Effector CD4-positive, alpha-beta T cell (primary cell): ENCODE results near the gene SELENOW.
"Not testable (repeated sequence)": the region's sequence is repeated elsewhere in the genome, so short reads cannot be mapped to it uniquely, and the experiment has no call there.

ENCODE experiments used
- DNase-seq: peaks from one replicate; pipeline ENCODE4 v3.0.0-alpha.2; 2020

SELENOW gene

GRCh38 chr19:47786566-47786965 is 8.1 kb downstream of the SELENOW start:
- no peak for DNase-seq

DNA sequence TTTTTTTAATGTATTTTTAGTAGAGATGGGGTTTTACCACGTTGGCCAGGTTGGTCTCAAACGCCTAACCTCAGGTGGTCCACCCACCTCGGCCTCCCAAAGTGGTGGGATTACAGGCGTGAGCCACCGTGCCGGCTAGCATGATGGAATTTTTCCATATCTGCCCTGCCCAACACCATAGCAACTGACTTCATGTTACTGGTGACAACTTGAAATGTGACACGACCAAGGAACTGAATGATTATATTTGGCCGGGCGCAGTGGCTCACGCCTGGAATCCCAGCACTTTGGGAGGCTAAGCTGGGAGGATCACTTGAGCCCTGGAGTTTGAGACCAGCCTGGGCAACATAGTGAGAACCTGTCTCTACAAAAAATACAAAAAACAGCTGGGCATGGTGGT is 8.8 kb downstream of the SELENOW start:
- not testable (repeated sequence) for DNase-seq

- not testable (repeated sequence) for DNase-seq
Observed at GRCh38 chr19:47789811-47790210, 11.3 kb downstream of the SELENOW start.

- peak; percentile 84 for DNase-seq
Observed at GRCh38 chr19:47790398-47790814, 11.9 kb downstream of the SELENOW start.

DNA sequence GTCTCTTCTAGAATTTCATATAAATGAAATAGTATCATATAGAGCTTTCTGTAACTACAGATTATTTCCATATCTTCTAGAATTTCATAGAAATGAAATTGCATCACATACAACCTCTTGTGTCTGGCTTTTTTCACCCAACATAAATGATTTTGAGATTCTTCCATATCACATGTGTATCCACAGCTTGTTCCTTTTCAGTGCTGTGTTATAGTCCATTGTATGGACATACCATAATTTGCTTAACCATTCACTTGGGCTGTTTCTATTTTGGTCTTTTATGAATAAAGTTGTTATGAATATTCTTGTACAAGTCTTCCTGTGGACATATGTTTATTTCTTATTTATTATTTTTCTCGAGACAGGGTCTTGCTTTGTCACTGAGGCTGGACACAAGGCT is 14.1 kb downstream of the SELENOW start:
- no peak for DNase-seq

- DNase-seq = no peak
Observed at GRCh38 chr19:47794526-47794925, 16.0 kb downstream of the SELENOW start.

DNA sequence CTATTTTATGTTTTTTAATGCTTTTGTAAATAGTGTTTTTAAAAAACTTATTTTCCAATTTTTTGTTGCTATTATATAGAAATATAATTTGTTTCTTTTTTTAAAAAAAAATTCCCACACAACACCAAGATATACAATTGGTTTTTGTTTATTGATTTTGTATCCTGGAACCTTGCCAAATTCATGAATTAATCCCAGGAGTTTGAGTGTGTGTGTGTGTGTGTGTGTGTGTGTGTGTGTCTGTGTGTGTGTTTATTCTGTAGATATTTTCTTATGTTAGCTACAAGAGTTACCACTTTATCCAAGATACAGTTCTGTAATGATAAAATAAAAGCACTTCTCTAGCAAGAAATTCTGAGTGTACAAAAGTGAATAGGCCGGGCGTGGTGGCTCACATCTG is 18.3 kb downstream of the SELENOW start:
- DNase-seq = no peak

- DNase-seq = no peak
Observed at GRCh38 chr19:47797996-47798903, 19.7 kb downstream of the SELENOW start.

- DNase-seq = no peak
Observed at GRCh38 chr19:47798904-47799266, 20.4 kb downstream of the SELENOW start.

- DNase-seq = no peak
Observed at GRCh38 chr19:47801270-47801669, 22.8 kb downstream of the SELENOW start.

GRCh38 chr19:47802521-47803043 is 24.1 kb downstream of the SELENOW start:
- no peak for DNase-seq

GRCh38 chr19:47803148-47803547 is 24.6 kb downstream of the SELENOW start:
- DNase-seq = not testable (repeated sequence)

DNA sequence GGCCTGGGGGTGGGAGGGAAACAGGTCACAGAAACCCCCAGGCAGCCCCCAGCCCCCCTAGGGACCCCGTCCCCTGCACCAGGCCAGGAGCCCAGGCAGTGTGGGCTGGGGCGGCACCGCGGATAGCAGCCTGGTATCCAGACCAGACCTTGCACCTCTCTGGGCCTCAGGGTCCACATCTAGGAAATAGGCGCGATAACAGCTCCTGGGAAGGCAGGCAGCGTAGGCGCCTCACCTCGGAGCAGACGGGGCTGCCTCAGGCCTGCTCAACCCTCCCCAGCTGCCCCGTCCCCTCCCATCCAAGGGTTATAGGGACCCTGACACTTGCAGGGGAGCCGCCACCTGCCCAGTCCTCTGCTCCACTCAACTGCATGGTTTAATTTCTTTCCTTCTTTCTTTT is 25.2 kb downstream of the SELENOW start:
- not testable (repeated sequence) for DNase-seq

DNA sequence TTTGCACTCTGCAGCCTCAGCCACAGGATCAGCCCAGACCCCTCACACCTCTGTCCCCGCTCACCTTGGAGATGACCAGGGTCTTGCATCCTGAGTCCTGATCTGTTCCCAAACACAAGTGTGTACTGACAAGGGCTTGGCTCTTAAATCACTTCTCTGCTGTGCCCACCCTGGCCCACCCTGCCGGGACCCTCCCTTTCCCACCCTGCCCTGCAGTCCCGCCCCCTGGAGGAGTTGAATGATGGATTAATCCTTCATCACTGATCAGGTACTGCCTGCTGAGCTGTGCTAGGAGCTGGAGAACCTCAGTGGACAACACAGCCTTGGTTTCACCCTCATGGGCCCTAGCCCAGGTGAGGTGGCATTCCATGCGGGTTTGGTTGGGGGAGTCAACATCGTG is 25.9 kb downstream of the SELENOW start, which contains the start of gene TPRX1:
TPRX1 (minus strand) TSS at position 101 of the 400 bp plus-strand sequence; CDS start at position 89, 12 bp downstream.
- not testable (repeated sequence) for DNase-seq

- no peak for DNase-seq
Observed at GRCh38 chr19:47805313-47805712, 26.8 kb downstream of the SELENOW start.

DNA sequence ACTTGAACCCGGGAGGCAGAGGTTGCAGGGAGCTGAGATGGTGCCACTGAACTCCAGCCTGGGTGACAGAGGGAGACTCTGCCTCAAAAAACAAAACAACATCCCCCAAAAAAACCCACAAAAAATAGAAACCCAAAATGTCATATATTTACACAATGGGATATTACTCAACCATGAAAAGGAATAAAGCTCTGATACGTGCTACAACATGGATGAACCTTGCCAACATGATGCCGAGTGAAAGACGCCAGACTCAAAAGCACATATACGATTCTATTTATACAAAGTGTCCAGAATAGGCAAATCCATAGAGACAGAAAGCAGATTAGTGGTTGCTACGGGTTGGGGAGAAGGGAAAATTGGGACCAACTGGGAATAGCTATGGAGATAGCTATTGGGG is 27.9 kb downstream of the SELENOW start:
- no peak for DNase-seq

DNA sequence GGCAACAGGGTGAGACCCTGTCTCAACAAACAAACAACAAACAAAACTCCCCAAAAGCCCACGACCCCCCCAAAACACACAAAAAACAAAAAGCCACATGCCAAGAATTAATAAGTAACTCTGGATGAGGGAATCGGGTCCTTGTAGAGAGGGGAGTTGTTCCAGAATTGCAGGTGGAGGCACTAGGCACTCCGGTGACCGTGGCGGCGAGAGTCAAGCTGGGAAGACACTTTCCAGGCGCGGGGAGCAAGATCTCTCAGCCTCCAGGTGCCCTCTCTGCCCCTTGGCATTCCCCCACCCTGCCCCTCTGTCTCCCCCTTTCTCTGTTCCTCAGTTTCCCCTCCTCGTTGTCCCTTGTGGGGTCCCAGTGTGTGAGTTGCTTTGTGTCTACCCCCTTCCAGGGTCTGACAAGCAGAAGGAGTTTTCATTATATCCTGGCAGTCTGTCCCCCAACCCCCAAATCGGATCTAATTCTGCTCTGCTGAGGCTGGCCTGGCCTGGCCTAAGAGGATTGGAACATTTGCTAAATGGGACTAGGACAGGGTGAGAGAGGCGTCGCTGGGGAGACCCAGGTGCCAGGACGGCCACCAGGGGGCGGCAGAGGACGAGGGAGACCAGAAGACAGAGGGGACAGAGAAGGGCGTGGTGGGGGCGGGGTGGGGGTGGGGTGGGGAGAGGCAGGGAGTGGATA is 34.9 kb downstream of the SELENOW start:
- DNase-seq = peak; percentile 75

- DNase-seq = no peak
Observed at GRCh38 chr19:47813995-47814328, 35.5 kb downstream of the SELENOW start.

- DNase-seq = not testable (repeated sequence)
Observed at GRCh38 chr19:47816270-47816669, 37.8 kb downstream of the SELENOW start.

DNA sequence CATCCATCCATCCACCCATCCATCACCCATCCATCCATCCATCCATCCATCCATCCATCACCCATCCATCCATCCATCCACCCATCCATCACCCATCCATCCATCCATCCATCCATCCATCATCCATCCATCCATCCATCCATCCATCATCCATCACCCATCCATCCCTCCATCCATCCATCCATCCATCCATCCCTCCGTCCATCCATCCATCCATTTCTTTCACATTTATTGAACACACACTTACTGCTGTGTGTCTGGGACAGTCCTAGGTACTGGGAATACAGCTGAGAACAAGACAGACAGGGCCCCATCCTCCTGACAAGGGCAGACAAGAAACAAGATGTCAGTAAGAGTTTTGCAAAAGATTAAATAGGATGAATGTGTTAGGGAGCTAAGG is 39.7 kb downstream of the SELENOW start:
- DNase-seq = not testable (repeated sequence)

GRCh38 chr19:47819858-47820257 is 41.4 kb downstream of the SELENOW start:
- no peak for DNase-seq

- DNase-seq = no peak
Observed at GRCh38 chr19:47820410-47820809, 41.9 kb downstream of the SELENOW start.

DNA sequence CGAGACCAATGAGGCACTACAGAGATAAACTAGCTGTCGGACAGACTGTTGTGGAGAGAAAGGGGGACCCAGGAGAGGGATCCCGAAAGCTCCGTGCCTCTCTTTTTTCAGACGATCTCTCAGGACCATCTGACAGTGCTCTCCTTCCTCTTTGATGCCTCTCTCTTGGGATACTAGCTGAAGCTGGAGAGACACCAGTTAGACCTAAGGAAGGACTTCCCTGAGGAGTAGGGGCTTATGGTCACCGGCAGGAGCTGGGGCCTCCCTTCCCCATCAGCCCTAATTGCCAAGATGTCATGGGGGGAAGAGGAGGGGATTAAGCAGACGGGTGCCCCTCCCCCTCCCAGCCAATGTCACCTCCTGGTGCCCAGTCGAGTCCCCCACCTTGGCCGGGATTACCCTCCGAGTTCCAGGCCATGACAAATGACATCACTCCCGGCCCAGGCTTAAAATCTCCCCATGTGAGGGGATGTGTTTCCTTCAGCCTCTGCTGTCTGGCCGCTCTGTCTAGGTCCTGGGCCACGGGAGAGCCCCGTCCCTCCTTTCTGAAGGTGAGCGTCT is 43.0 kb downstream of the SELENOW start, which contains the start of gene CRX:
CRX (plus strand) TSS at position 478 of the 561 bp plus-strand sequence. CDS start 12,507 bp downstream, outside the sequence.
- no peak for DNase-seq
